DOHH2 (cell line): ENCODE data around the gene SV2A.

Experiments used
- H3F3A ChIP-seq: fragments of 200-600 bp; sonication (generic), shearing (Covaris generic); 2 replicates; pipeline ENCODE4 v1.6.0; 2016; ENCODE audit warnings: antibody characterized with exemption, mild to moderate bottlenecking; ENCODE audit not compliant: control insufficient read depth, insufficient read depth
- H3K27ac ChIP-seq: fragments of 200-600 bp; sonication (generic); 2 replicates; pipeline ENCODE4 v1.5.1; 2014; ENCODE audit warnings: low read depth, mild to moderate bottlenecking, low read length, moderate library complexity
- H3K27me3 ChIP-seq: fragments of 200-600 bp; sonication (generic); 2 replicates; pipeline ENCODE4 v1.6.1; 2014; ENCODE audit warnings: mild to moderate bottlenecking, low read length, mixed read lengths; ENCODE audit not compliant: control insufficient read depth
- H3K36me3 ChIP-seq: fragments of 200-600 bp; sonication (generic); 2 replicates; pipeline ENCODE4 v1.6.1; 2014; ENCODE audit warnings: mild to moderate bottlenecking, low read length, moderate library complexity, mixed read lengths; ENCODE audit not compliant: control insufficient read depth
- H3K4me1 ChIP-seq: fragments of 200-600 bp; sonication (generic); 2 replicates; pipeline ENCODE4 v1.6.1; 2014; ENCODE audit warnings: mild to moderate bottlenecking, low read length, mixed read lengths; ENCODE audit not compliant: control insufficient read depth
- H3K4me2 ChIP-seq: fragments of 200-600 bp; sonication (generic); 2 replicates; pipeline ENCODE4 v1.6.0; 2014; ENCODE audit warnings: mild to moderate bottlenecking, low read length, moderate library complexity
- H3K4me3 ChIP-seq: fragments of 200-600 bp; sonication (generic); 2 replicates; pipeline ENCODE4 v1.5.1; 2014; ENCODE audit warnings: mild to moderate bottlenecking, low read length, mixed read lengths
- H3K79me2 ChIP-seq: fragments of 200-600 bp; sonication (generic); 2 replicates; pipeline ENCODE4 v1.6.1; 2014; ENCODE audit warnings: mild to moderate bottlenecking, low read length, mixed read lengths; ENCODE audit not compliant: control insufficient read depth
- H3K9me2 ChIP-seq: fragments of 200-600 bp; sonication (generic); replicated peaks from 2 replicates; pipeline ENCODE4 v1.6.1; 2014; ENCODE audit warnings: mild to moderate bottlenecking, low read length, mixed read lengths; ENCODE audit not compliant: control insufficient read depth
- H3K9me3 ChIP-seq: fragments of 200-600 bp; sonication (generic); 2 replicates; pipeline ENCODE4 v1.6.1; 2014; ENCODE audit warnings: antibody characterized with exemption, low read length, mixed read lengths; ENCODE audit not compliant: control insufficient read depth, insufficient read depth
- H4K20me1 ChIP-seq: fragments of 200-600 bp; sonication (generic); 2 replicates; pipeline ENCODE4 v1.6.0; 2014; ENCODE audit warnings: low read depth, mild to moderate bottlenecking, antibody characterized with exemption, low read length, moderate library complexity; ENCODE audit not compliant: control insufficient read depth, insufficient read depth
- CTCF ChIP-seq: fragments of 200-600 bp; sonication (generic); IDR thresholded peaks from one replicate; pipeline ENCODE4 v1.5.1; 2014; ENCODE audit warnings: antibody characterized with exemption, mild to moderate bottlenecking, low read depth, low read length; ENCODE audit not compliant: poor library complexity, severe bottlenecking
- EZH2phosphoT487 ChIP-seq: fragments of 200-600 bp; sonication (generic); IDR thresholded peaks from 2 replicates; pipeline ENCODE4 v1.6.1; 2017; ENCODE audit warnings: borderline replicate concordance, mild to moderate bottlenecking, antibody characterized with exemption, low read length, moderate library complexity, mixed read lengths

Gene SV2A

GRCh38 chr1:149931212-149931790 is 13.7 kb upstream of the SV2A start:
- H3K4me3 ChIP-seq, result no peak overlapping the region
- H3K4me1 ChIP-seq, result peaks cover 18% of the 10 kb centered on the region
- H4K20me1 ChIP-seq, result peaks cover 8% of the 10 kb centered on the region; the same call in 1 of the 2 replicates
- H3K27ac ChIP-seq, result no peak overlapping the region
- peaks cover 12% of the 10 kb centered on the region for H3K36me3 ChIP-seq
- no peak overlapping the region for H3K4me2 ChIP-seq
- TF ChIP-seq EZH2phosphoT487, result no peak
- TF ChIP-seq CTCF, result no peak
- H3K9me2 ChIP-seq, result no peaks in the 10 kb centered on the region
- H3K27me3 ChIP-seq, result peaks cover 2% of the 10 kb centered on the region; the same call in 1 of the 2 replicates
- H3K79me2 ChIP-seq, result peaks cover 14% of the 10 kb centered on the region
- no peaks in the 10 kb centered on the region for H3K9me3 ChIP-seq
- no peaks in the 10 kb centered on the region for H3F3A ChIP-seq

- no peak overlapping the region for H3K4me3 ChIP-seq
- peaks cover 2% of the 10 kb centered on the region; the same call in 1 of the 2 replicates for H3K27me3 ChIP-seq
- H3K79me2 ChIP-seq, result peaks cover 29% of the 10 kb centered on the region
- no peak overlapping the region for H3K4me2 ChIP-seq
- H3K9me3 ChIP-seq, result no peaks in the 10 kb centered on the region
- no peaks in the 10 kb centered on the region for H3F3A ChIP-seq
- H3K4me1 ChIP-seq, result peaks cover 29% of the 10 kb centered on the region
- TF ChIP-seq CTCF (no peak), EZH2phosphoT487 (no peak)
- H4K20me1 ChIP-seq, result peaks cover 19% of the 10 kb centered on the region
- peaks cover 27% of the 10 kb centered on the region for H3K36me3 ChIP-seq
- H3K9me2 ChIP-seq, result no peaks in the 10 kb centered on the region
- H3K27ac ChIP-seq, result no peak overlapping the region
Observed at GRCh38 chr1:149929856-149930255, 12.2 kb upstream of the SV2A start.

GRCh38 chr1:149928401-149928724 is 10.7 kb upstream of the SV2A start:
- H3K4me1 ChIP-seq, result peaks cover 29% of the 10 kb centered on the region
- H3K79me2 ChIP-seq, result peaks cover 34% of the 10 kb centered on the region
- peak overlapping the region; percentile 85 for H3K4me2 ChIP-seq
- no peaks in the 10 kb centered on the region for H3K27me3 ChIP-seq
- H4K20me1 ChIP-seq, result peaks cover 19% of the 10 kb centered on the region
- TF ChIP-seq CTCF (no peak), EZH2phosphoT487 (no peak)
- no peaks in the 10 kb centered on the region for H3F3A ChIP-seq
- H3K9me2 ChIP-seq, result no peaks in the 10 kb centered on the region
- H3K9me3 ChIP-seq, result no peaks in the 10 kb centered on the region
- peak overlapping the region; percentile 93 for H3K4me3 ChIP-seq
- H3K36me3 ChIP-seq, result peaks cover 42% of the 10 kb centered on the region
- H3K27ac ChIP-seq, result peak overlapping the region; percentile 79
